HG03196 (cell line): ENCODE results near the gene ATP13A1.
"Not testable (repeated sequence)": the region's sequence is repeated elsewhere in the genome, so short reads cannot be mapped to it uniquely, and the experiment has no call there.

Experiments
- ATAC-seq: cut with Tn5 transposase; IDR thresholded peaks from one replicate; pipeline ENCODE4 v1.9.1; 2021; ENCODE audit not compliant: unreplicated experiment

The ATP13A1 gene

GRCh38 chr19:19665420-19665948, 2.0 kb upstream of the ATP13A1 start:
- not testable (repeated sequence) for ATAC-seq

- no peak for ATAC-seq
Observed at GRCh38 chr19:19662871-19663255, 613 bp downstream of the ATP13A1 start.

DNA sequence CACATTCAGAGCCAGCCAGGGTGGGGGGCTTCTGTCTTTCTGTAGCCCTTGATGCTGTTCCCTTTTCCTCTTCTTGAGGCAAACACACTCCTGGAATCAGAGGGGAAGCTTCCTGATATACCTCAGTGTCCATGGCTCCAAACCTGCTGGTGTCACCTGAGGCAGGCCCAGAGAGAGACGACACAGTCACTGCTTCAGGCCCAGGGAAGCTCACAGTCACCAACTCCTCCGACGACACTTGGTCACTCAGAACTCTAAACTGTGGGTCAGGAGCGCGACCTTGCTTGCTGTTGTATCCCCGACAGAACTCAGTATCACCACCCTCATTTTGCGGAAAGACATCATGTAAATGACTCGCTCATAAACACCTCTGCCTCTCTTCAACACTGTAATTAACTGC, 1.1 kb downstream of the ATP13A1 start:
- no peak for ATAC-seq

DNA sequence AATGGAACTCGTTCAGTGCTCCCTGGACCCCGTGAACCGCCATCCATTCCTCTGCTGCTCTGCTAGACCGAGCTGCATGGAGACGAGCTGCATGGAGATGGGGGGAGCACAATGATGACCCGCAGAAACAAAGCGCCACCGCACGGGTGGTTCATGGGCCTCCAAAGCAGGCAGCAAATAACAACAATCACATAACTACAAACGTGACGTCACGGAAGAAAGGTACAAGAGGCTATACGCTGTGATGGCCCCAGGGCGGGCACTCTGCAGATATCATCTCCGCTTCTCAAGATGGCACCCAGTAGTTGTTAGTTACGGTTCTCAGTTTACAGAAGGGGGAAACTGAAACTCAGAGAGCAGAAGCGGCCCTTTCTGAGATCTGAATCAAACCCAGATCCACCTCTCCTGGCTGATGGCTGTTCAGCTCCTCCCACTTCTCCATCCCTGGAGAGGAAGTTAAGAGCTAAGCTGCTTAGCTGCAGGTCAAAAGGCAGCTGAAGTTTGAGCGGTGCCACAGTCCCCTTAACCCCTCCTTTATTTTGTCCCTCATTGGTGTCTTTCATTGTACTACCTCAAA, 1.7 kb downstream of the ATP13A1 start:
- peak; percentile 36 for ATAC-seq

GRCh38 chr19:19661141-19661674, 2.3 kb downstream of the ATP13A1 start:
- no peak for ATAC-seq

- ATAC-seq, result no peak
Observed at GRCh38 chr19:19659646-19660245, 3.7 kb downstream of the ATP13A1 start.

GRCh38 chr19:19657397-19657783, 6.1 kb downstream of the ATP13A1 start:
- ATAC-seq, result no peak

DNA sequence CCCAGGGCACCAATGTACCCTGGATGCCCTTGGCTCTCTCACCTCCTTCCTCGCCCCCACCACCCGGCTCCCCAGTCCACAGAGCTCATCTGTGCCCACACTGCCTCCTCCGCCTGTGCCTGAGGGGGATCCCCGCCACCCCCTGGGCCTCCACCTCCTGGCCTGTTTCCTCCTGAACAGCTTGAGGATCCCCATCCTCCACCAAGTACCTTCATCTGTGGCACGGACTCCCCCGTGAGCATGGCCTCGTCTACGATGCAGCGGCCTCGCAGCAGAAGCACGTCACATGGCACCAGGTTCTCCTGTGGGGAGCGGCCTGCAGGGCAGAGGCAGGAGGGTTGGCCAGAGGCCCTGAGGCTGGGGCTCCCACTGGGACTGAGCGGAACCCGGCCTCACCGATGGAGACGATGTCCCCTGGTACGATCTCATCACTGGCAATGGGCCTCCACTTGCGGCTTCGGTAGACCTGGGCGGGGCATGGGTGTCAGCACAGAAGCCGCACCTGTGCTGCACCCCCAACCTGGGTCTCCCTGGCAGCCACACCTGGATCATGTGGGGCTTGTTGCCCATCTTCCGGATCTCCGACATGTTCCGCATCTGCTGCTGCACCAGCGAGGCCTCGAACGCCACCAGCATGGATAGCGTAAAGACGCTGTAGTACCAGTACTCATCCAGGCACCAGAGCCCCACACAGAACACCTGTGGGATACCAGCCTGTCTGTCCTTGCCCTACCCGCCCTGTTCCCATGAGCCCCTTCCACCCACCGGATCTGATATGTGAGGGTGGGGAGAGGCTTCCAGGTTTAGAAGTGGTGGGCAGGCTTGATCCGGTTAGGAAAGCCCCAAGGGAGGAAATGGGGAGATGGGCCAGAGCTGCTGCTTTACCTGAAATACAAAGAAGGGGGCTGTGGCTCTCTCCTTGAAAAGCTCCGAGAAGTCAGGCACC, 6.8 kb downstream of the ATP13A1 start:
- ATAC-seq, result no peak

DNA sequence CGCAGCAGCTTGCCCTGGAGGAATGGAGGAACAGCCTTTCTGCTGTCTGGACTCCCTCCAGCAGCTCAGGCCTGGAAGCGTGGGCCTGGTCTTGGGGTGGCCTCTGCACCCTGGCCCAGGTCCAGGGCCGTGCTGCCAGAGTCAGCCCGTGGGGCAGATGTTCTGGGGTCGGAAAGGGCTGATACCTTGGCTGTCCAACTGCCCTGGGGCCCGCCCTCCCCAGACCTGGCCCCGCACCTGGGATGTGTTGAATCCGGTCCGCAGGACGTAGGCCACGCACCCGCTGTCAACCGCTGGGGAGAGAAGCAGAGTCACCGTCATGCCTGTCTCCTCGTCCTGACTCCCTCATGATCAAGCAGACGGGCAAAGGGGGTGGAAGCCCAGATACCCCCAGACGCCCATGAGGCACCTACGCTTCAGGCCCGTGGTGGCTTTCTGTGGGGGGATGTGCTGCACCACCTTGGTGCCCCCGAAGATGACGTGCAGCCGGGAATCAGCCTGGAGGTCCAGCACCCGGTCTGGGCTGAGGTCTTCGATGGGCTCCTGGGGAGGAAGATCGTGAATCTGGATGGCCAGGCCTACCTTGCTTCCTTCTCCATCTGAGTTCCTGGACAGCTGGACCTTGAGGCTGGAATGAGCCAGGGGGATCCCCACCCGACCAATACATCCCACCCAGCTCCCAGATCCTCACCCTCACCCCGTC, 7.7 kb downstream of the ATP13A1 start:
- no peak for ATAC-seq

DNA sequence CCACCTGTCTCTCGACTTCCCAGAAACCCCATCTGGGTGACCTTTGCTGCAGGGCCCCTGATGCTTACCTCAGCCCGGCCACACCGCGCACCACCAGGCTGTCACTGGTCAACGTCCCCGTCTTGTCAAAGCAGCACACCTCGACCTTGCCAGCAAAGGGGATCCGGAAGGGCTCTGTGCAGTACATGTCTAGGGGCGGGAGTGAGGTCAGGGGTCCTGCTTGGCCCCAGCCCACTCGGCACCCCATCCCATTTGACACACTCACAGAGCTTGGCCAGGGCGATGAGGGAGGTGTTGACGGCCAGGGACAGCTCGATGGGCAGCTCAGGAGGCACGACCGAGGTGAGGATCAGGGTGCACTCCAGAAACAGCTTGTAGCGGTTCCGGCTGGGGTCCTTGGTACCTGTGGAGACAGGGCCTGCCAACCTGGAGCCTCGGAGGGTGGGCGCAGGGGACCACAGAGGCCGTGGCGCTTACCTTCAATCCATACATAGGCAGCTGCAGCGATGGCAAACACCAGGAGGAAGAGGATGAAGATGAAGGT, 8.4 kb downstream of the ATP13A1 start:
- no peak for ATAC-seq

GRCh38 chr19:19654441-19654840, 9.0 kb downstream of the ATP13A1 start:
- no peak for ATAC-seq

GRCh38 chr19:19653597-19654147, 9.8 kb downstream of the ATP13A1 start:
- ATAC-seq, result no peak

- ATAC-seq, result no peak
Observed at GRCh38 chr19:19652482-19653295, 10.8 kb downstream of the ATP13A1 start.

GRCh38 chr19:19651076-19651475, 12.4 kb downstream of the ATP13A1 start:
- ATAC-seq, result no peak

GRCh38 chr19:19650331-19650730, 13.1 kb downstream of the ATP13A1 start:
- ATAC-seq, result no peak

- ATAC-seq, result no peak
Observed at GRCh38 chr19:19649580-19649995, 13.9 kb downstream of the ATP13A1 start.

GRCh38 chr19:19649155-19649554, 14.3 kb downstream of the ATP13A1 start:
- ATAC-seq, result no peak

DNA sequence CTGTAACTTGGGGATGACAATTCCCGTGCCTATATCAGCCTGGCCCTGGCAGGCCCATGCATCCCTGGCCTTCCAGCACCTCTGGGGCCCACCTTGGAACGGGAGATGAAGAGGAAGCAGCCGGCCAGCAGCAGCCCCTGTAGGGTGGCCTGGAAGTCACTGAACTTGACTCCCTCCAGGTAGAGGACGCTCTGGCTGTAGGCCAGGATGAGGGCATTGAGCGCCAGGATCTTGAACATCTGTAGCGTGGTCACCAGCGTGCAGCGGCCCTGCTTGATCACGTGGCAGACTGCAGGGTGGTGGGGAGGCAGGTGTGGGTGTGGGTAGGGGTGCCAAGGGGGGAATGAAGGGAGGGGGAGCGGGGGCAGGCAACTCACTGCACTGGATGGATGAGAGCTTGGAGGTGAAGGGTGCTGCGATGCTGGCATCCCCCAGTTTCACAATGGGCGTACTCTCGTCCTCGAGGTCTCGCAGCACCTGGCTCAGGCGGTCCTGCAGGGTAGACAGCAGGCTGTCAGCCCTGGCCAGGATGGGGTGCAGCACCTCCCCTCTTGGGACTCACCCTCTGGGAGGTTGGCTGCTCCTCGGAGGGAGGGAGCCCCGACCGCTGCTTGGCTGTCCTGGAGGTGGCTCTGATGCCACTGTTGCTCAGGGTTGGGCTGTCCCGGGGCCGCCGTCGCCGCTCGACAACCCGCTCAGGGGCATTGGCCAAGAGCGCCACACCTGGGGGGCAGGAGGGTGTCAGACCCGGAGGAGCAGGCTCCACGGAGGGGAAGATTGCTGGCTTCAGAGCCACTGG, 16.2 kb downstream of the ATP13A1 start:
- no peak for ATAC-seq
